K562 (cell line): ENCODE measurements around the gene FN1. TPM values are rescaled to one million over a fixed set of nuclear protein-coding genes. Genes with fewer than 3 reads are reported as not detected.

Experiments
- DNMT1 ChIP-seq: fragments of 450-650 bp; IDR thresholded peaks from 2 replicates; pipeline ENCODE4 v1.6.1; 2016; ENCODE audit warnings: antibody characterized with exemption, mild to moderate bottlenecking
- RFX1 ChIP-seq: fragments of 450-650 bp; IDR thresholded peaks from 2 replicates; pipeline ENCODE4 v1.6.1; 2016; ENCODE audit warnings: mild to moderate bottlenecking, moderate library complexity
- polyA plus RNA-seq, 8 experiments: library from polyadenylated mRNA; depleted of rRNA in 4 of 8; stranded (reverse) in 5 of 8; unstranded in 3 of 8; fragments of >200 nt; fragmentation: Nextera tagmentation in 2 of 8; fragmentation: Illumina TruSeq in 1 of 8; extraction: Ambion mirVana in 2 of 8; extraction: Trizol in 1 of 8; gene quantifications; 2 replicates each; pipeline versions ENCODE4 v1.2.1 to v1.2.3, GENCODE V29; 2011 to 2014; ENCODE audit warnings: inconsistent platforms in 1 of 8, missing spikeins in 1 of 8
- total RNA-seq, 7 experiments: library from RNA; depleted of rRNA in 6 of 7; stranded (reverse); fragments of >200 nt in 6 of 7; fragmentation: Illumina TruSeq in 2 of 7; extraction: Trizol in 2 of 7; gene quantifications; 2 replicates each; pipeline versions ENCODE4 v1.2.1 to v1.2.3, GENCODE V29; 2011 to 2021; ENCODE audit warnings: low replicate concordance in 1 of 7
- TF ChIP-seq, protein P1 (sequence below): fragments of 200-600 bp; sonication (generic); IDR thresholded peaks from one replicate; pipeline ENCODE4 v1.6.1; 2012; ENCODE audit warnings: mild to moderate bottlenecking, low read depth, low read length, inconsistent platforms
- TF ChIP-seq, protein P2 (sequence below): fragments of 200-800 bp; sonication (Bioruptor generic); IDR thresholded peaks from 2 replicates; pipeline ENCODE4 v1.6.1; 2016; ENCODE audit warnings: missing genetic modification characterization, missing compliant biosample characterization

FN1 gene
- total and polyA plus RNA-seq, 9 of the 15 experiments (the other 6 are each of a cell fraction or from before 2014, with no cell fraction given): 7.4 to 19.1 (median 11.2) TPM

- TF ChIP-seq, protein P1, sequence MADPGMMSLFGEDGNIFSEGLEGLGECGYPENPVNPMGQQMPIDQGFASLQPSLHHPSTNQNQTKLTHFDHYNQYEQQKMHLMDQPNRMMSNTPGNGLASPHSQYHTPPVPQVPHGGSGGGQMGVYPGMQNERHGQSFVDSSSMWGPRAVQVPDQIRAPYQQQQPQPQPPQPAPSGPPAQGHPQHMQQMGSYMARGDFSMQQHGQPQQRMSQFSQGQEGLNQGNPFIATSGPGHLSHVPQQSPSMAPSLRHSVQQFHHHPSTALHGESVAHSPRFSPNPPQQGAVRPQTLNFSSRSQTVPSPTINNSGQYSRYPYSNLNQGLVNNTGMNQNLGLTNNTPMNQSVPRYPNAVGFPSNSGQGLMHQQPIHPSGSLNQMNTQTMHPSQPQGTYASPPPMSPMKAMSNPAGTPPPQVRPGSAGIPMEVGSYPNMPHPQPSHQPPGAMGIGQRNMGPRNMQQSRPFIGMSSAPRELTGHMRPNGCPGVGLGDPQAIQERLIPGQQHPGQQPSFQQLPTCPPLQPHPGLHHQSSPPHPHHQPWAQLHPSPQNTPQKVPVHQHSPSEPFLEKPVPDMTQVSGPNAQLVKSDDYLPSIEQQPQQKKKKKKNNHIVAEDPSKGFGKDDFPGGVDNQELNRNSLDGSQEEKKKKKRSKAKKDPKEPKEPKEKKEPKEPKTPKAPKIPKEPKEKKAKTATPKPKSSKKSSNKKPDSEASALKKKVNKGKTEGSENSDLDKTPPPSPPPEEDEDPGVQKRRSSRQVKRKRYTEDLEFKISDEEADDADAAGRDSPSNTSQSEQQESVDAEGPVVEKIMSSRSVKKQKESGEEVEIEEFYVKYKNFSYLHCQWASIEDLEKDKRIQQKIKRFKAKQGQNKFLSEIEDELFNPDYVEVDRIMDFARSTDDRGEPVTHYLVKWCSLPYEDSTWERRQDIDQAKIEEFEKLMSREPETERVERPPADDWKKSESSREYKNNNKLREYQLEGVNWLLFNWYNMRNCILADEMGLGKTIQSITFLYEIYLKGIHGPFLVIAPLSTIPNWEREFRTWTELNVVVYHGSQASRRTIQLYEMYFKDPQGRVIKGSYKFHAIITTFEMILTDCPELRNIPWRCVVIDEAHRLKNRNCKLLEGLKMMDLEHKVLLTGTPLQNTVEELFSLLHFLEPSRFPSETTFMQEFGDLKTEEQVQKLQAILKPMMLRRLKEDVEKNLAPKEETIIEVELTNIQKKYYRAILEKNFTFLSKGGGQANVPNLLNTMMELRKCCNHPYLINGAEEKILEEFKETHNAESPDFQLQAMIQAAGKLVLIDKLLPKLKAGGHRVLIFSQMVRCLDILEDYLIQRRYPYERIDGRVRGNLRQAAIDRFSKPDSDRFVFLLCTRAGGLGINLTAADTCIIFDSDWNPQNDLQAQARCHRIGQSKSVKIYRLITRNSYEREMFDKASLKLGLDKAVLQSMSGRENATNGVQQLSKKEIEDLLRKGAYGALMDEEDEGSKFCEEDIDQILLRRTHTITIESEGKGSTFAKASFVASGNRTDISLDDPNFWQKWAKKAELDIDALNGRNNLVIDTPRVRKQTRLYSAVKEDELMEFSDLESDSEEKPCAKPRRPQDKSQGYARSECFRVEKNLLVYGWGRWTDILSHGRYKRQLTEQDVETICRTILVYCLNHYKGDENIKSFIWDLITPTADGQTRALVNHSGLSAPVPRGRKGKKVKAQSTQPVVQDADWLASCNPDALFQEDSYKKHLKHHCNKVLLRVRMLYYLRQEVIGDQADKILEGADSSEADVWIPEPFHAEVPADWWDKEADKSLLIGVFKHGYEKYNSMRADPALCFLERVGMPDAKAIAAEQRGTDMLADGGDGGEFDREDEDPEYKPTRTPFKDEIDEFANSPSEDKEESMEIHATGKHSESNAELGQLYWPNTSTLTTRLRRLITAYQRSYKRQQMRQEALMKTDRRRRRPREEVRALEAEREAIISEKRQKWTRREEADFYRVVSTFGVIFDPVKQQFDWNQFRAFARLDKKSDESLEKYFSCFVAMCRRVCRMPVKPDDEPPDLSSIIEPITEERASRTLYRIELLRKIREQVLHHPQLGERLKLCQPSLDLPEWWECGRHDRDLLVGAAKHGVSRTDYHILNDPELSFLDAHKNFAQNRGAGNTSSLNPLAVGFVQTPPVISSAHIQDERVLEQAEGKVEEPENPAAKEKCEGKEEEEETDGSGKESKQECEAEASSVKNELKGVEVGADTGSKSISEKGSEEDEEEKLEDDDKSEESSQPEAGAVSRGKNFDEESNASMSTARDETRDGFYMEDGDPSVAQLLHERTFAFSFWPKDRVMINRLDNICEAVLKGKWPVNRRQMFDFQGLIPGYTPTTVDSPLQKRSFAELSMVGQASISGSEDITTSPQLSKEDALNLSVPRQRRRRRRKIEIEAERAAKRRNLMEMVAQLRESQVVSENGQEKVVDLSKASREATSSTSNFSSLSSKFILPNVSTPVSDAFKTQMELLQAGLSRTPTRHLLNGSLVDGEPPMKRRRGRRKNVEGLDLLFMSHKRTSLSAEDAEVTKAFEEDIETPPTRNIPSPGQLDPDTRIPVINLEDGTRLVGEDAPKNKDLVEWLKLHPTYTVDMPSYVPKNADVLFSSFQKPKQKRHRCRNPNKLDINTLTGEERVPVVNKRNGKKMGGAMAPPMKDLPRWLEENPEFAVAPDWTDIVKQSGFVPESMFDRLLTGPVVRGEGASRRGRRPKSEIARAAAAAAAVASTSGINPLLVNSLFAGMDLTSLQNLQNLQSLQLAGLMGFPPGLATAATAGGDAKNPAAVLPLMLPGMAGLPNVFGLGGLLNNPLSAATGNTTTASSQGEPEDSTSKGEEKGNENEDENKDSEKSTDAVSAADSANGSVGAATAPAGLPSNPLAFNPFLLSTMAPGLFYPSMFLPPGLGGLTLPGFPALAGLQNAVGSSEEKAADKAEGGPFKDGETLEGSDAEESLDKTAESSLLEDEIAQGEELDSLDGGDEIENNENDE: no peak
- TF ChIP-seq DNMT1 (no peak), RFX1 (no peak)
- TF ChIP-seq, protein P2, sequence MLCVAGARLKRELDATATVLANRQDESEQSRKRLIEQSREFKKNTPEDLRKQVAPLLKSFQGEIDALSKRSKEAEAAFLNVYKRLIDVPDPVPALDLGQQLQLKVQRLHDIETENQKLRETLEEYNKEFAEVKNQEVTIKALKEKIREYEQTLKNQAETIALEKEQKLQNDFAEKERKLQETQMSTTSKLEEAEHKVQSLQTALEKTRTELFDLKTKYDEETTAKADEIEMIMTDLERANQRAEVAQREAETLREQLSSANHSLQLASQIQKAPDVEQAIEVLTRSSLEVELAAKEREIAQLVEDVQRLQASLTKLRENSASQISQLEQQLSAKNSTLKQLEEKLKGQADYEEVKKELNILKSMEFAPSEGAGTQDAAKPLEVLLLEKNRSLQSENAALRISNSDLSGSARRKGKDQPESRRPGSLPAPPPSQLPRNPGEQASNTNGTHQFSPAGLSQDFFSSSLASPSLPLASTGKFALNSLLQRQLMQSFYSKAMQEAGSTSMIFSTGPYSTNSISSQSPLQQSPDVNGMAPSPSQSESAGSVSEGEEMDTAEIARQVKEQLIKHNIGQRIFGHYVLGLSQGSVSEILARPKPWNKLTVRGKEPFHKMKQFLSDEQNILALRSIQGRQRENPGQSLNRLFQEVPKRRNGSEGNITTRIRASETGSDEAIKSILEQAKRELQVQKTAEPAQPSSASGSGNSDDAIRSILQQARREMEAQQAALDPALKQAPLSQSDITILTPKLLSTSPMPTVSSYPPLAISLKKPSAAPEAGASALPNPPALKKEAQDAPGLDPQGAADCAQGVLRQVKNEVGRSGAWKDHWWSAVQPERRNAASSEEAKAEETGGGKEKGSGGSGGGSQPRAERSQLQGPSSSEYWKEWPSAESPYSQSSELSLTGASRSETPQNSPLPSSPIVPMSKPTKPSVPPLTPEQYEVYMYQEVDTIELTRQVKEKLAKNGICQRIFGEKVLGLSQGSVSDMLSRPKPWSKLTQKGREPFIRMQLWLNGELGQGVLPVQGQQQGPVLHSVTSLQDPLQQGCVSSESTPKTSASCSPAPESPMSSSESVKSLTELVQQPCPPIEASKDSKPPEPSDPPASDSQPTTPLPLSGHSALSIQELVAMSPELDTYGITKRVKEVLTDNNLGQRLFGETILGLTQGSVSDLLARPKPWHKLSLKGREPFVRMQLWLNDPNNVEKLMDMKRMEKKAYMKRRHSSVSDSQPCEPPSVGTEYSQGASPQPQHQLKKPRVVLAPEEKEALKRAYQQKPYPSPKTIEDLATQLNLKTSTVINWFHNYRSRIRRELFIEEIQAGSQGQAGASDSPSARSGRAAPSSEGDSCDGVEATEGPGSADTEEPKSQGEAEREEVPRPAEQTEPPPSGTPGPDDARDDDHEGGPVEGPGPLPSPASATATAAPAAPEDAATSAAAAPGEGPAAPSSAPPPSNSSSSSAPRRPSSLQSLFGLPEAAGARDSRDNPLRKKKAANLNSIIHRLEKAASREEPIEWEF (CRISPR knock-in tag): no peak
Measured at GRCh38 chr2:215376103-215376780, 59.6 kb downstream of the FN1 start (continued).
